ENCODE data around the gene EPHB6.
A peak's percentile ranks its signal among the peaks of the same experiment; 100 is the strongest.

The EPHB6 gene

GRCh38 chr7:142881586-142882337, 26.9 kb downstream of the EPHB6 start:
- POLR2A ChIA-PET (ENCODE audit: low non-redundant PET), result no interaction called here
- DNase-seq (ENCODE audit: low spot score), result no peak
- no peak for TF ChIP-seq CTCF (conservative IDR thresholded peaks at IDR 0.05; ENCODE audit: low read depth)
- no peak overlapping the region for H3K27ac ChIP-seq
- CTCF ChIA-PET, result interaction anchor here (0.5 to 1.0 kb wide), 2 partner anchors 79 to 121 kb away, joined by 3 to 4 read pairs; no protein-coding TSS in a partner anchor

GRCh38 chr7:142882338-142882678, 27.4 kb downstream of the EPHB6 start:
- ChIA-PET CTCF (no interaction called here), POLR2A (ENCODE audit: low non-redundant PET) (no interaction called here)
- TF ChIP-seq CTCF (conservative IDR thresholded peaks at IDR 0.05; ENCODE audit: low read depth), result no peak
- no peak overlapping the region for H3K27ac ChIP-seq
- DNase-seq (ENCODE audit: low spot score), result no peak

- ChIA-PET CTCF (no interaction called here), POLR2A (ENCODE audit: low non-redundant PET) (no interaction called here)
- no peak overlapping the region for H3K27ac ChIP-seq
- TF ChIP-seq CTCF (conservative IDR thresholded peaks at IDR 0.05; ENCODE audit: low read depth), result no peak
- no peak for DNase-seq (ENCODE audit: low spot score)
Measured at GRCh38 chr7:142883145-142883544, 28.3 kb downstream of the EPHB6 start.

- H3K27ac ChIP-seq, result no peak overlapping the region
- CTCF ChIA-PET, result no interaction called here
- DNase-seq (ENCODE audit: low spot score), result no peak
- TF ChIP-seq CTCF (conservative IDR thresholded peaks at IDR 0.05; ENCODE audit: low read depth), result no peak
- POLR2A ChIA-PET (ENCODE audit: low non-redundant PET), result no interaction called here
Measured at GRCh38 chr7:142883571-142884285, 28.9 kb downstream of the EPHB6 start.

GRCh38 chr7:142884286-142884640, 29.4 kb downstream of the EPHB6 start:
- DNase-seq (ENCODE audit: low spot score), result no peak
- ChIA-PET CTCF (no interaction called here), POLR2A (ENCODE audit: low non-redundant PET) (no interaction called here)
- TF ChIP-seq CTCF (conservative IDR thresholded peaks at IDR 0.05; ENCODE audit: low read depth), result no peak
- no peak overlapping the region for H3K27ac ChIP-seq

GRCh38 chr7:142885311-142886230, 30.7 kb downstream of the EPHB6 start, which contains the start of gene TRPV6:
Gene TRPV6, minus strand, starts transcription at chr7:142885745.
- H3K27ac ChIP-seq, result no peak within 1 kb of the TSS
- POLR2A ChIA-PET (ENCODE audit: low non-redundant PET), result no interaction called here
- CTCF ChIA-PET, result no interaction called here
- peak; percentile 19 for DNase-seq (ENCODE audit: low spot score)
- TF ChIP-seq CTCF (conservative IDR thresholded peaks at IDR 0.05; ENCODE audit: low read depth), result no peak

All from RWPE1 (cell line).